ENCODE data around the gene AP5Z1. TPM values are rescaled to one million over a fixed set of nuclear protein-coding genes. Genes with fewer than 3 reads are reported as not detected.

The AP5Z1 gene
- total RNA-seq, 1 donor from 2014 or later: 13.4 TPM

GRCh38 chr7:4758791-4759190 lies 16.6 kb upstream of the AP5Z1 start:
- Histone ChIP-seq H3K4me1 (peaks cover 5% of the 10 kb centered on the region), H3K27ac (replicated peaks) (no peak overlapping the region), H3K9me3 (replicated peaks) (no peaks in the 10 kb centered on the region), H3K27me3 (ENCODE audit: low read depth) (no peaks in the 10 kb centered on the region), H3K4me3 (no peak overlapping the region), H3K36me3 (peaks cover 95% of the 10 kb centered on the region)
- intact Hi-C loops (cut with micrococcal nuclease): no loop called here
- TF ChIP-seq CTCF (IDR thresholded peaks at IDR 0.05; ENCODE audit: borderline replicate concordance): no peak
- no peak for DNase-seq

GRCh38 chr7:4759211-4759610 lies 16.2 kb upstream of the AP5Z1 start:
- peaks cover under 1% of the 10 kb centered on the region for H3K4me1 ChIP-seq
- TF ChIP-seq CTCF (IDR thresholded peaks at IDR 0.05; ENCODE audit: borderline replicate concordance): no peak
- DNase-seq: no peak
- H3K27ac ChIP-seq (replicated peaks): no peak overlapping the region
- H3K36me3 ChIP-seq: peaks cover 100% of the 10 kb centered on the region
- H3K9me3 ChIP-seq (replicated peaks): no peaks in the 10 kb centered on the region
- no peaks in the 10 kb centered on the region for H3K27me3 ChIP-seq (ENCODE audit: low read depth)
- no peak overlapping the region for H3K4me3 ChIP-seq
- intact Hi-C loops (cut with micrococcal nuclease): no loop called here

GRCh38 chr7:4760952-4761351 lies 14.5 kb upstream of the AP5Z1 start:
- DNase-seq: no peak
- no peak overlapping the region for H3K4me3 ChIP-seq
- TF ChIP-seq CTCF (IDR thresholded peaks at IDR 0.05; ENCODE audit: borderline replicate concordance): no peak

GRCh38 chr7:4762121-4763055 lies 13.0 kb upstream of the AP5Z1 start:
- no peaks in the 10 kb centered on the region for H3K4me1 ChIP-seq
- no peaks in the 10 kb centered on the region for H3K27me3 ChIP-seq (ENCODE audit: low read depth)
- H3K27ac ChIP-seq (replicated peaks): no peak overlapping the region
- no peak for TF ChIP-seq CTCF (IDR thresholded peaks at IDR 0.05; ENCODE audit: borderline replicate concordance)
- intact Hi-C loops (cut with micrococcal nuclease): no loop called here
- H3K9me3 ChIP-seq (replicated peaks): no peaks in the 10 kb centered on the region
- DNase-seq: no peak
- H3K4me3 ChIP-seq: no peak overlapping the region
- H3K36me3 ChIP-seq: peaks cover 84% of the 10 kb centered on the region

More at GRCh38 chr7:4760952-4761351, 14.5 kb upstream of the AP5Z1 start:
- Histone ChIP-seq H3K4me1 (no peaks in the 10 kb centered on the region), H3K27ac (replicated peaks) (no peak overlapping the region), H3K36me3 (peaks cover 98% of the 10 kb centered on the region), H3K9me3 (replicated peaks) (no peaks in the 10 kb centered on the region), H3K27me3 (ENCODE audit: low read depth) (no peaks in the 10 kb centered on the region)
- intact Hi-C loops (cut with micrococcal nuclease): no loop called here

- TF ChIP-seq CTCF (IDR thresholded peaks at IDR 0.05; ENCODE audit: borderline replicate concordance): no peak
- H3K36me3 ChIP-seq: peaks cover 75% of the 10 kb centered on the region
- H3K4me3 ChIP-seq: no peak overlapping the region
- no peaks in the 10 kb centered on the region for H3K27me3 ChIP-seq (ENCODE audit: low read depth)
- no peaks in the 10 kb centered on the region for H3K9me3 ChIP-seq (replicated peaks)
- H3K27ac ChIP-seq (replicated peaks): no peak overlapping the region
- intact Hi-C loops (cut with micrococcal nuclease): no loop called here
- DNase-seq: no peak
- H3K4me1 ChIP-seq: no peaks in the 10 kb centered on the region
Measured at GRCh38 chr7:4763091-4763793, 12.2 kb upstream of the AP5Z1 start.

Data from left ventricle myocardium inferior (tissue), 1 donor.